ENCODE data around the gene MAFG.

- TF ChIP-seq CTCF (IDR thresholded peaks at IDR 0.05) (no peak), POLR2A (IDR thresholded peaks at IDR 0.05) (no peak)
Observed at GRCh38 chr17:81976332-81977210, 49.0 kb upstream of the MAFG start.

Data from Peyer's patch (tissue), 4 donors.